HG02938 (cell line): Measurements from ENCODE around the gene MARCHF2.
A peak's percentile ranks its signal among the peaks of the same experiment; 100 is the strongest.
"Not testable (repeated sequence)": the region's sequence is repeated elsewhere in the genome, so short reads cannot be mapped to it uniquely, and the experiment has no call there.

Experiments used
- ATAC-seq: cut with Tn5 transposase; IDR thresholded peaks from one replicate; pipeline ENCODE4 v1.9.1; 2021; ENCODE audit warnings: mild to moderate bottlenecking, moderate library complexity; ENCODE audit not compliant: unreplicated experiment

MARCHF2 gene

GRCh38 chr19:8404391-8405151 is 8.5 kb upstream of the MARCHF2 start:
- no peak for ATAC-seq

- ATAC-seq: not testable (repeated sequence)
Measured at GRCh38 chr19:8410718-8411117, 2.4 kb upstream of the MARCHF2 start.

- ATAC-seq: no peak
Measured at GRCh38 chr19:8413629-8413995, 507 bp downstream of the MARCHF2 start.

GRCh38 chr19:8416796-8417195 is 3.7 kb downstream of the MARCHF2 start:
- no peak for ATAC-seq

- no peak for ATAC-seq
Measured at GRCh38 chr19:8421484-8422461, 8.7 kb downstream of the MARCHF2 start.

- no peak for ATAC-seq
Measured at GRCh38 chr19:8423817-8424223, 10.7 kb downstream of the MARCHF2 start.

GRCh38 chr19:8425331-8425730 is 12.2 kb downstream of the MARCHF2 start:
- not testable (repeated sequence) for ATAC-seq

- ATAC-seq: no peak
Measured at GRCh38 chr19:8426283-8426682, 13.2 kb downstream of the MARCHF2 start.

GRCh38 chr19:8429044-8429443 is 15.9 kb downstream of the MARCHF2 start:
- no peak for ATAC-seq

- no peak for ATAC-seq
Measured at GRCh38 chr19:8429826-8430225, 16.7 kb downstream of the MARCHF2 start.

GRCh38 chr19:8430650-8431049 is 17.5 kb downstream of the MARCHF2 start:
- ATAC-seq: no peak

- ATAC-seq: no peak
Measured at GRCh38 chr19:8438236-8438635, 25.1 kb downstream of the MARCHF2 start.

- ATAC-seq: no peak
Measured at GRCh38 chr19:8441725-8442544, 28.8 kb downstream of the MARCHF2 start.

- ATAC-seq: not testable (repeated sequence)
Measured at GRCh38 chr19:8444140-8444676, 31.1 kb downstream of the MARCHF2 start.

GRCh38 chr19:8444677-8445487 is 31.8 kb downstream of the MARCHF2 start, which contains the start of gene HNRNPM:
HNRNPM (plus strand) TSS chr19:8444975; CDS start chr19:8444999, 24 bp downstream.
- peak; percentile 77 for ATAC-seq

GRCh38 chr19:8445488-8446001 is 32.4 kb downstream of the MARCHF2 start:
- peak; percentile 23 for ATAC-seq

GRCh38 chr19:8446061-8446709 is 33.1 kb downstream of the MARCHF2 start:
- ATAC-seq: no peak

- no peak for ATAC-seq
Measured at GRCh38 chr19:8449830-8450229, 36.7 kb downstream of the MARCHF2 start.

- ATAC-seq: no peak
Measured at GRCh38 chr19:8451377-8451776, 38.3 kb downstream of the MARCHF2 start.
